ENCODE data around the gene NOC2L. TPM values are rescaled to one million over a fixed set of nuclear protein-coding genes. Genes with fewer than 3 reads are reported as not detected.

The NOC2L gene
- total RNA-seq, 6 donors from 2014 or later = 28.7 to 66.0 (median 51.0) TPM

DNA sequence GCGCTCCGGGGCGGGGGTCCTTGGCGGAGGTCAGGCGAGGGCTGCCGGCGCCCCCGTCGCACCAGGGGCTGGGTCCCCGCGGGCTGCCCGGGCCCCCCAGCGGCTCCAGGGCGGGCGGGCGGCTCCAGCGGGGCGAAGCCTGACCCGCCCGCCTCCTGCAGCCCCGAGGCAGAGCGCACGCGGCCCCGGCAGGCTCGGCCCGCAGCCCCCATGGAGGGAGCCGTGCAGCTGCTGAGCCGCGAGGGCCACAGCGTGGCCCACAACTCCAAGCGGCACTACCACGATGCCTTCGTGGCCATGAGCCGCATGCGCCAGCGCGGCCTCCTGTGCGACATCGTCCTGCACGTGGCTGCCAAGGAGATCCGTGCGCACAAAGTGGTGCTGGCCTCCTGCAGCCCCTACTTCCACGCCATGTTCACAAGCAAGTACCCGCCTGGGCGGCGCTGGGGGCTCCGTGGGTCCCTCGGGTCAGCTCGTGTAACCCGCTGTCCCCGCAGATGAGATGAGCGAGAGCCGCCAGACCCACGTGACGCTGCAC, 2.1 kb upstream of the NOC2L start:
- H3K4me3 ChIP-seq = peak overlapping the region; percentile 83 to 100 (median 92)
- peaks cover 33 to 53% (median 34%) of the 10 kb centered on the region in 4 donors for H3K4me1 ChIP-seq
- peaks cover 0 to 25% (median 15%) of the 10 kb centered on the region in 4 donors for H3K36me3 ChIP-seq
- H3K27me3 ChIP-seq = no peaks in the 10 kb centered on the region
- WGBS, 2 donors = 88 to 91% methylated on average over 13 to 14 of the region's 56 CpGs
- DNase-seq (peak in 1 of 2 donors; percentile 87), ATAC-seq (ENCODE audit: low FRiP score in 2 of 2) (no peak)
- TF ChIP-seq POLR2AphosphoS5 (IDR thresholded peaks at IDR 0.05) (no peak), CTCF (IDR thresholded peaks at IDR 0.05) (no peak)
- H3K27ac ChIP-seq = peak overlapping the region in 1 of 4 donors; percentile 78
- H3K9me3 ChIP-seq = no peaks in the 10 kb centered on the region

GRCh38 chr1:960363-961131, 1.5 kb upstream of the NOC2L start, which contains the start of gene KLHL17:
Gene KLHL17 (plus strand): TSS chr1:960584. CDS start chr1:960694, 110 bp downstream.
- peak within 1 kb of the TSS in 1 of 4 donors; percentile 78 for H3K27ac ChIP-seq
- H3K4me3 ChIP-seq = peak within 1 kb of the TSS; percentile 83 to 100 (median 92)
- 0 to 3% methylated on average over 19 to 33 of the region's 109 CpGs for WGBS, 2 donors
- H3K4me1 ChIP-seq = peaks cover 29 to 48% (median 29%) of the 10 kb centered on the region in 4 donors
- DNase-seq (peak; percentile 76 to 97), ATAC-seq (ENCODE audit: low FRiP score in 2 of 2) (peak in 1 of 2 donors; percentile 84)
- H3K9me3 ChIP-seq = no peaks in the 10 kb centered on the region
- TF ChIP-seq POLR2AphosphoS5 (IDR thresholded peaks at IDR 0.05) = no peak
- TF ChIP-seq CTCF (IDR thresholded peaks at IDR 0.05) = peak in 1 of 6 experiments; percentile 16
- TF ChIP-seq POLR2A (IDR thresholded peaks at IDR 0.05) = peak in 1 of 4 donors; percentile 29
- no peaks in the 10 kb centered on the region for H3K27me3 ChIP-seq
- peaks cover 0 to 32% (median 22%) of the 10 kb centered on the region in 4 donors for H3K36me3 ChIP-seq

DNA sequence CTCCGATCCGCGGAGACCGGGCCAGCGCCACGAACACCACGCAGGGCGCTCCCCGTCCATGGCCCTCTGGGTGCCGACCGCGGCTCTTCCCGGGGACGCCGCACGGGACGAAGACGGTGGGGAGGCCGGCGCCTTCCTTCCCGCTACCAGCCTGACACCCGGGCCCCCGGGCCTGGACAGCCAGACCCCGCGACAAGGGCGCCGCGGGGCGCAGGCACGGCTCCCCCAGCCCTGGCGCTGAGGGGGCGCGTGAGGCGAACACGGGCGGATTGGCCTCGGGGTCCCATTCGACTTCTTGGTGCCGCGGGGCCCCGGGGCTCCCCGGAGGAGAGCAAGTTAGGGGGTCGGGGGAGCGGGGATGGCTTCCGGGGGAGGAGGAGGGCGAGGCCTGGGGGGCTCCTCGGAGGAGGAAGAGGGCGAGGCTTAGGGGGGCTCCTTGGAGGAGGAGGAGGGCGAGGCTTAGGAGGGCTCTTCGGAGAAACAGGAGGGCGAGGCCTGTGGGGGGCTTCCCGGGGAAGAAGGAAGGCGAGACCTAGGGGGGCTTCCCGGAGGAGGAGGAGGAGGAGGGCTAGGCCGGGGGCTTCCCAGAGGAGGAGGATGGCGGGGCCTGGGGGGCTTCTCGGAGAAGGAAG, 791 bp upstream of the NOC2L start:
- H3K4me1 ChIP-seq = peaks cover 29 to 48% (median 29%) of the 10 kb centered on the region in 4 donors
- H3K27ac ChIP-seq = peak overlapping the region in 1 of 4 donors; percentile 78

DNA sequence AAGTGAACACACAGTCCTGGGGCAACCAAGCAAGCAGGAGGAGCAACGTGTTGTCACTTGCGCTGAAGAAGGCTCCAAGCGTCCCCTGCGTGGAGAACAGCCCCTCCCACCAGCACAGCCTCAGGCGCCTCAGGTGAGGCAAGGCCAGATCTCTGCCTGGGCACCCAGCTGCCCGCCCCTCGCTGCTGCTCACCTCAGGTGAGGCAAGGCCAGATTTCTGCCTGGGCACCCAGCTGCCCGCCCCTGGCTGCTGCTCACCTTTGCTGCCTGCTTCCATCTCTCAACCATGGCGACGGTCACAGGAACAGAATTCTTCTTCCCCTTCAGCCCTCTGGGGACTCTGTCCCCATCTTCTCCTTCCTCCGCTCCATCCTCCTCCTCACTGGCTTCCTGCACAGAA, 2.4 kb downstream of the NOC2L start:
- WGBS, 2 donors = 94 to 95% methylated on average over 11 of the region's 11 CpGs
- no peak overlapping the region for H3K27ac ChIP-seq
- peak in 1 of 2 donors; percentile 56 for DNase-seq
- no peaks in the 10 kb centered on the region for H3K27me3 ChIP-seq
- no peak for ATAC-seq (ENCODE audit: low FRiP score in 2 of 2)
- TF ChIP-seq CTCF (IDR thresholded peaks at IDR 0.05) (no peak), POLR2AphosphoS5 (IDR thresholded peaks at IDR 0.05) (no peak), EP300 (IDR thresholded peaks at IDR 0.05) (no peak)
- no peak overlapping the region for H3K4me3 ChIP-seq
- peaks cover 27 to 44% (median 28%) of the 10 kb centered on the region in 4 donors for H3K4me1 ChIP-seq
- H3K36me3 ChIP-seq = peaks cover 20 to 57% (median 53%) of the 10 kb centered on the region in 4 donors
- H3K9me3 ChIP-seq = no peaks in the 10 kb centered on the region

More for the DNA sequence above, 791 bp upstream of the NOC2L start:
- TF ChIP-seq CTCF (IDR thresholded peaks at IDR 0.05) (no peak), POLR2A (IDR thresholded peaks at IDR 0.05) (no peak), POLR2AphosphoS5 (IDR thresholded peaks at IDR 0.05) (no peak), EP300 (IDR thresholded peaks at IDR 0.05) (no peak)
- peak in 1 of 2 donors; percentile 23 for ATAC-seq (ENCODE audit: low FRiP score in 2 of 2)
- H3K27me3 ChIP-seq = no peaks in the 10 kb centered on the region
- H3K36me3 ChIP-seq = peaks cover 3 to 39% (median 29%) of the 10 kb centered on the region in 4 donors
- H3K4me3 ChIP-seq = peak overlapping the region; percentile 83 to 100 (median 92)
- no peaks in the 10 kb centered on the region for H3K9me3 ChIP-seq
- peak in 1 of 2 donors; percentile 86 for DNase-seq
- WGBS, 2 donors = 14 to 32% methylated on average over 17 to 28 of the region's 57 CpGs
